GM12873 (cell line): Measurements from ENCODE around the gene IFIT1.

Source experiments
- CTCF ChIP-seq: IDR thresholded peaks from 2 replicates; pipeline ENCODE4 v1.5.1; 2012; ENCODE audit warnings: low read depth, mild to moderate bottlenecking, moderate library complexity, low read length, control low read depth; ENCODE audit not compliant: insufficient read depth; ENCODE audit errors: missing control alignments

Gene IFIT1

GRCh38 chr10:89348481-89348880 is 43.9 kb upstream of the IFIT1 start:
- TF ChIP-seq CTCF: no peak

DNA sequence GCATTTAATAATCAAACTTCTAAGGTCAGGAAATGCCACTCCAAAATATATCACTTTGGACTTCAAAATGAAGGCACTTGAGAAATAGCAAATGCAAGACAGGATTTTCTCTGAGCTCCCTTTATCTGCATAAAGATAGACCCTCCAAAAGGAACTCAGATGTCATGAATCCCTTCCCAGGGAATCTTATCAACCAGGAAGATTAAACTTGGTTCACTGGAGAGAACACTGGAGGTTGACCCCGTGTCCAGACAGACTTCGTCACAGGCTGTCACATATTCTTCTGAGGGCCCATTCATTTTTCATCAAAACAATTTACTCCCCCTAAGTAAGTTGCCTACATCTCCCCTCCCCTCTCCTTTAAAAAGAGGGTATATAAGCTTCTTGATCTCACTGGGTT is 43.4 kb upstream of the IFIT1 start:
- no peak for TF ChIP-seq CTCF

GRCh38 chr10:89351412-89351779 is 41.0 kb upstream of the IFIT1 start:
- no peak for TF ChIP-seq CTCF

- TF ChIP-seq CTCF: no peak
Observed at GRCh38 chr10:89351780-89352597, 40.4 kb upstream of the IFIT1 start.

GRCh38 chr10:89352802-89353201 is 39.6 kb upstream of the IFIT1 start:
- TF ChIP-seq CTCF: no peak

- no peak for TF ChIP-seq CTCF
Observed at GRCh38 chr10:89355394-89355931, 37.0 kb upstream of the IFIT1 start.

DNA sequence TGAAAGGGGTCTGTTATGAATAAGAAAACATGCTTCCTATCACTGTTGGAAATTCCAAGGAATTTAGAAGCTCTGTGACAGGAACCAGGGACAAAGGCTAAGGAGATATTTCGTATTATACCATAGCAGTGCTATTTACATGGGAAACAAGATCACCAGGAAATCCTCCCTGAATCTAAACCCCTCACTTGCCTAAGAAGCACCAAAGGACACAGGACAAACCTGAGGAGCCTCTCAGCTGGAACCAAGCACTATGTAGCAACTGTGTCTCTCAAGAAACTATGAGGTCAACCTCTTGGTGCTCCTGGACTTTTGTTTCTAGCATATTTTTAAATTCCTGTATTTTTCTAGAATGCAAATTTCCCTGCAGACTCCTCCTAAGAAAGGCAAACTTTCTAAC is 35.3 kb upstream of the IFIT1 start:
- TF ChIP-seq CTCF: no peak
